ENCODE data around the gene MAPK9. TPM values are rescaled to one million over a fixed set of nuclear protein-coding genes. Genes with fewer than 3 reads are reported as not detected.

The MAPK9 gene
- total RNA-seq, 1 experiment from 2014 or later = 93.1 TPM

DNA sequence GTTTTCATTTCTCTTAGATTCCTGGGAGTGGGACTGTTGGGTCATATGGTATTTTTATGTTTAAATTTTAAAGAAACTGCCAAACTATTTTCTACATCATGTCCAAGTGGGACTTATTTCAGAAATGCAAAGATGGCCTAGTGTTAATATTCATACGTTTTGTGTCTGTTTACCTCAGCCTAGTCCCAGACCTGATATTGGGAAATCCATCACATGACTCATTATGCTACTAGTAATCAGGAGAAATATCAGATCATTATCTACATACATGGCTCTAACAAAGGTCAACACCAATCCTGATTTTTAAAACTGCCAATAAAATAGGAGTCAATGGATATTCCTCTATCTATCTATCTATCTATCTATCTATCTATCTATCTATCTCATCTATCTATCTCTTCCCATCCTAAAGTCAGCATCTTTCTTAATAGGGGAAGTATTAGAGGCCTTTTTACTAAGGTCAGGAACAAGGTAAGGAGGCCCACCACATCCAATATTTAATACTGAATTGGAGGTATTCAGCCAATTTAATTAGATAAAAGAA is 87.5 kb downstream of the MAPK9 start:
- CTCF ChIA-PET = no interaction called here
- Mint-ChIP-seq H3K4me3 (ENCODE audit: unreplicated experiment) (no peak overlapping the region), H3K36me3 (ENCODE audit: insufficient read depth, unreplicated experiment) (no peaks in the 10 kb centered on the region), H3K4me1 (ENCODE audit: low read depth, unreplicated experiment) (peaks cover 6% of the 10 kb centered on the region), H3K27me3 (ENCODE audit: insufficient read depth, unreplicated experiment) (peaks cover 7% of the 10 kb centered on the region), H3K27ac (ENCODE audit: unreplicated experiment) (no peak overlapping the region), H3K9me3 (ENCODE audit: unreplicated experiment) (no peaks in the 10 kb centered on the region)
- Histone ChIP-seq H3K4me1 (peaks cover 7% of the 10 kb centered on the region), H3K27me3 (replicated peaks; ENCODE audit: control insufficient read depth, insufficient read depth, low read length) (no peaks in the 10 kb centered on the region), H3K4me3 (ENCODE audit: low read depth, low read length) (no peak overlapping the region), H3K9me3 (no peaks in the 10 kb centered on the region), H3K36me3 (ENCODE audit: control insufficient read depth, insufficient read depth, low read length) (no peaks in the 10 kb centered on the region)
- POLR2A ChIA-PET = no interaction called here
- intact Hi-C loops (cut with micrococcal nuclease; ENCODE audit: unreplicated experiment) = loop anchor here (10.0 kb wide), 2 partner anchors 80 to 270 kb away; no protein-coding TSS in a partner anchor
- DNase-seq = no peak
- TF ChIP-seq, protein P1, sequence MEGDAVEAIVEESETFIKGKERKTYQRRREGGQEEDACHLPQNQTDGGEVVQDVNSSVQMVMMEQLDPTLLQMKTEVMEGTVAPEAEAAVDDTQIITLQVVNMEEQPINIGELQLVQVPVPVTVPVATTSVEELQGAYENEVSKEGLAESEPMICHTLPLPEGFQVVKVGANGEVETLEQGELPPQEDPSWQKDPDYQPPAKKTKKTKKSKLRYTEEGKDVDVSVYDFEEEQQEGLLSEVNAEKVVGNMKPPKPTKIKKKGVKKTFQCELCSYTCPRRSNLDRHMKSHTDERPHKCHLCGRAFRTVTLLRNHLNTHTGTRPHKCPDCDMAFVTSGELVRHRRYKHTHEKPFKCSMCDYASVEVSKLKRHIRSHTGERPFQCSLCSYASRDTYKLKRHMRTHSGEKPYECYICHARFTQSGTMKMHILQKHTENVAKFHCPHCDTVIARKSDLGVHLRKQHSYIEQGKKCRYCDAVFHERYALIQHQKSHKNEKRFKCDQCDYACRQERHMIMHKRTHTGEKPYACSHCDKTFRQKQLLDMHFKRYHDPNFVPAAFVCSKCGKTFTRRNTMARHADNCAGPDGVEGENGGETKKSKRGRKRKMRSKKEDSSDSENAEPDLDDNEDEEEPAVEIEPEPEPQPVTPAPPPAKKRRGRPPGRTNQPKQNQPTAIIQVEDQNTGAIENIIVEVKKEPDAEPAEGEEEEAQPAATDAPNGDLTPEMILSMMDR (IDR thresholded peaks at IDR 0.05; ENCODE audit: insufficient read depth in 1 of 2, low read depth in 1 of 2, low read length in 1 of 2, severe bottlenecking in 1 of 2, unreplicated experiment in 1 of 2) = no peak
- no TSS peak for BruUV-seq (replicated peaks)

DNA sequence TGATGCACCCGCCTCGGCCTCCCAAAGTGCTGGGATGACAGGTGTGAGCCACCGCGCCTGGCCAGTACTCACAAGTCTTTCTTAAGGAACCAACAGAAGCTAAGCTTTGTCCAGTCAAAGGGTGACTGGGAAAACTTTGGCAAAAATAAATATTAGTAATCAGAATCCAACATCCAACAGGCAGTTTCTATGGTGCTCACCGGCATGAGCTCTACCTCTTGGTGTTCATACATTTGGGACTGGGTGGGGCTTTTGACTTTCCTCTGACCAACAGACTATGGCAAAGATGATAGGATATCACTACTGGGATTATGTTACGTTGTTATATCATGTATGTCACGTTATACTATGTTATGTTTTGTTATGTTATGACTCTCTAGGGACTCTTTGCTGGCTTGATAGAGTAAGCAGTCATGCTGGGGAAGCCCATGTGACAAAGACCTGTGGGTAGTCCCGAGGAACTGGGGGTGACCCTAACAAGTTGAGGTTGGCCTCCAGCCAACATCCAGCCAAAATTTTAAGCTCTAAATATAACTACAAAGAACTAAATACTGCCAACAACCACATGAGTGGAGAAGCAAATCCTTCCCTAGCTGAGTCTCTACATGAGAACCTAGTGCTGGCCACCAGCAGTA is 88.8 kb downstream of the MAPK9 start:
- BruUV-seq (replicated peaks) = no TSS peak
- Mint-ChIP-seq H3K9me3 (ENCODE audit: unreplicated experiment) (no peaks in the 10 kb centered on the region), H3K27ac (ENCODE audit: unreplicated experiment) (no peak overlapping the region), H3K4me3 (ENCODE audit: unreplicated experiment) (no peak overlapping the region), H3K4me1 (ENCODE audit: low read depth, unreplicated experiment) (no peaks in the 10 kb centered on the region), H3K27me3 (ENCODE audit: insufficient read depth, unreplicated experiment) (peaks cover 3% of the 10 kb centered on the region), H3K36me3 (ENCODE audit: insufficient read depth, unreplicated experiment) (no peaks in the 10 kb centered on the region)
- DNase-seq = no peak
- TF ChIP-seq, protein P1 (IDR thresholded peaks at IDR 0.05; ENCODE audit: insufficient read depth in 1 of 2, low read depth in 1 of 2, low read length in 1 of 2, severe bottlenecking in 1 of 2, unreplicated experiment in 1 of 2) = no peak
- ChIA-PET POLR2A (no interaction called here), CTCF (no interaction called here)
- Histone ChIP-seq H3K27me3 (replicated peaks; ENCODE audit: control insufficient read depth, insufficient read depth, low read length) (no peaks in the 10 kb centered on the region), H3K36me3 (ENCODE audit: control insufficient read depth, insufficient read depth, low read length) (no peaks in the 10 kb centered on the region), H3K4me3 (ENCODE audit: low read depth, low read length) (no peak overlapping the region), H3K4me1 (peaks cover 3% of the 10 kb centered on the region), H3K9me3 (no peaks in the 10 kb centered on the region)
- intact Hi-C loops (cut with micrococcal nuclease; ENCODE audit: unreplicated experiment) = loop anchor here (10.0 kb wide), 2 partner anchors 78 to 272 kb away; no protein-coding TSS in a partner anchor

DNA sequence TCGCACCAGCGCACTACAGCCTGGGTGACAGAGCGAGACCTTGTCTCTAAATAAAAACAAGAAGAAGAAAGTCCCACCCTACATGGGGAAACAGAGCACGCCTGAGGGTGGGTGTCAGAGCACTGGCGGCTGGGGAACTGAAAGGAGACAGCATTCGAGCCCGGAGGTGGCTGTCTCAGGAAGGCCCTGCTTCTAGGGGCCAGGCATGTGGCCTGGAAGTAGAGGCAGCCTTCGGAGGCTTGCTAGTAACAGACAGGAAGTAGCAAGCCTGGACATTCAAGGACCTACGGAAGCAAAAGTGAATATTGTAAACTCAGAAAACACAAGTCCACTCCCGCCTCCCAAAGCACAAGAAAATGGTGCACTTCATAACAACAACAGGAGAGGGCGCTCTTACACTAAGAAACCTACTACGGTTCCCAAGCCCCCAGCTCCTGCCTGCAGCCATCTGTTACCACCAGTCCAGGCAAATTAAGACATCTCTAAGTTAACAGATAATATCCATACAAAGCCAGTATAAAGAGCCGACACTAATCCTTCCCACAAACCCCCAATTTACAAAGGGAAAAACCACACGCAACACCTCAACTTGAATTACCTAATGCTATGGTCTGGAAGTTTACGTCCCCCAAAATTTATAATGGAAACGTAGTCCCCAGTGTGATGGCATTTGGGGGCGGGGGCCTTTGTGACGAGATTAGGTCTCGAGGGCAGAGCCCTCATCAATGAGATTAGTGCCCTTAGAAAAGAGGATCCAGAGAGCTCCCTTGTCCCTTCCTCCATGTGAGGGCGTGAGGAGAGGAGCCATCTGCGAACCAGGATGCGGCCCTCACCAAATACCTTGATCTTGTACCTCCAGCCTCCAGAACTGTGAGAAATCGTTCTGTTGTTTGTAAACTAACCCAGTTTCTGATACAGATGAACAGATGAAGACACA is 90.6 kb downstream of the MAPK9 start:
- H3K36me3 ChIP-seq (ENCODE audit: control insufficient read depth, insufficient read depth, low read length) = no peaks in the 10 kb centered on the region
- H3K4me1 ChIP-seq = no peaks in the 10 kb centered on the region
- TF ChIP-seq, protein P1 (IDR thresholded peaks at IDR 0.05; ENCODE audit: insufficient read depth in 1 of 2, low read depth in 1 of 2, low read length in 1 of 2, severe bottlenecking in 1 of 2, unreplicated experiment in 1 of 2) = peak; percentile 31 to 39
- H3K4me3 ChIP-seq (ENCODE audit: low read depth, low read length) = no peak overlapping the region
- Mint-ChIP-seq H3K27me3 (ENCODE audit: insufficient read depth, unreplicated experiment) (no peaks in the 10 kb centered on the region), H3K4me3 (ENCODE audit: unreplicated experiment) (no peak overlapping the region), H3K36me3 (ENCODE audit: insufficient read depth, unreplicated experiment) (no peaks in the 10 kb centered on the region), H3K9me3 (ENCODE audit: unreplicated experiment) (no peaks in the 10 kb centered on the region), H3K27ac (ENCODE audit: unreplicated experiment) (no peak overlapping the region), H3K4me1 (ENCODE audit: low read depth, unreplicated experiment) (no peaks in the 10 kb centered on the region)
- no peaks in the 10 kb centered on the region for H3K9me3 ChIP-seq
- peak in 1 of 2 experiments; percentile 37 for DNase-seq
- POLR2A ChIA-PET = no interaction called here
- H3K27me3 ChIP-seq (replicated peaks; ENCODE audit: control insufficient read depth, insufficient read depth, low read length) = no peaks in the 10 kb centered on the region
- CTCF ChIA-PET = interaction anchor here (1.0 kb wide), 1 partner anchor 127 kb away, joined by 8 read pairs; no protein-coding TSS in a partner anchor
- intact Hi-C loops (cut with micrococcal nuclease; ENCODE audit: unreplicated experiment) = loop anchor here (1.0 to 10.0 kb wide), 3 partner anchors 77 to 273 kb away; no protein-coding TSS in a partner anchor
- BruUV-seq (replicated peaks) = no TSS peak
